ENCODE results near the gene PDGFB. TPM values are rescaled to one million over a fixed set of nuclear protein-coding genes. Genes with fewer than 3 reads are reported as not detected.

The PDGFB gene
- total and polyA plus RNA-seq, 2 experiments from 2014 or later, result 2.2 to 8.0 TPM

DNA sequence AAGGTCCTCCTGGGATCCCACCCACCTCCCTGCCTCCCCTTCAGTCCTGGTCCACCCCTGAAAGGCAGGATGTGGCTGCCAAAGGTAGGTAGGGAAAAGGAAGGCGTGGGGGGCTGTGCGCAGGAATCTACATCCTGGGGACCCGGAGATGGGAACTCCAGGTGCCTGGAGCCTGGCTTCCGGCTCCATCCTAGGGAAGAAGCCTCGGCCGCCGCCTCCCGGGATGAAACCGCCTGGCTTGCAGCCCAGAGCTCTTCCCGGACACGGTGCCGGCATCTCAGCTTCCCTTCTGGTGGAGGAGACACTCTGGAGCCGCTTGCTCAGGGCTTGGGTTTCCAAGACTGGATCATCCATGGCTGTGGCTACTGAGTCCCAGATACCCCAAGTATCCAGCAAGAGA is 33.3 kb upstream of the PDGFB start:
- H3K4me1 ChIP-seq (ENCODE audit: insufficient read depth), result peaks cover 24% of the 10 kb centered on the region; the same call in 1 of the 2 replicates
- ATAC-seq (no peak), DNase-seq (ENCODE audit: low spot score) (peak; percentile 38)
- H4K20me1 ChIP-seq (replicated peaks; ENCODE audit: insufficient read depth), result no peaks in the 10 kb centered on the region
- 0 out of 2 replicates have a peak overlapping the region, but pooled peaks have one; percentile 69 for H2AFZ ChIP-seq
- Mint-ChIP-seq H3K27me3 (ENCODE audit: insufficient read depth, low read depth, poor library complexity) (peaks cover 19% of the 10 kb centered on the region), H3K4me3 (no peak overlapping the region), H3K4me1 (peaks cover 26% of the 10 kb centered on the region), H3K27ac (no peak overlapping the region), H3K36me3 (ENCODE audit: low read depth) (peaks cover 6% of the 10 kb centered on the region; the same call in 1 of the 3 replicates), H3K9me3 (peaks cover 15% of the 10 kb centered on the region)
- H3K9me2 ChIP-seq (ENCODE audit: insufficient read depth), result no peaks in the 10 kb centered on the region
- H3F3A ChIP-seq (replicated peaks; ENCODE audit: low read depth), result no peaks in the 10 kb centered on the region
- H3K4me2 ChIP-seq, result no peak overlapping the region
- H3K27me3 ChIP-seq (ENCODE audit: insufficient read depth), result no peaks in the 10 kb centered on the region
- TF ChIP-seq, protein P1, sequence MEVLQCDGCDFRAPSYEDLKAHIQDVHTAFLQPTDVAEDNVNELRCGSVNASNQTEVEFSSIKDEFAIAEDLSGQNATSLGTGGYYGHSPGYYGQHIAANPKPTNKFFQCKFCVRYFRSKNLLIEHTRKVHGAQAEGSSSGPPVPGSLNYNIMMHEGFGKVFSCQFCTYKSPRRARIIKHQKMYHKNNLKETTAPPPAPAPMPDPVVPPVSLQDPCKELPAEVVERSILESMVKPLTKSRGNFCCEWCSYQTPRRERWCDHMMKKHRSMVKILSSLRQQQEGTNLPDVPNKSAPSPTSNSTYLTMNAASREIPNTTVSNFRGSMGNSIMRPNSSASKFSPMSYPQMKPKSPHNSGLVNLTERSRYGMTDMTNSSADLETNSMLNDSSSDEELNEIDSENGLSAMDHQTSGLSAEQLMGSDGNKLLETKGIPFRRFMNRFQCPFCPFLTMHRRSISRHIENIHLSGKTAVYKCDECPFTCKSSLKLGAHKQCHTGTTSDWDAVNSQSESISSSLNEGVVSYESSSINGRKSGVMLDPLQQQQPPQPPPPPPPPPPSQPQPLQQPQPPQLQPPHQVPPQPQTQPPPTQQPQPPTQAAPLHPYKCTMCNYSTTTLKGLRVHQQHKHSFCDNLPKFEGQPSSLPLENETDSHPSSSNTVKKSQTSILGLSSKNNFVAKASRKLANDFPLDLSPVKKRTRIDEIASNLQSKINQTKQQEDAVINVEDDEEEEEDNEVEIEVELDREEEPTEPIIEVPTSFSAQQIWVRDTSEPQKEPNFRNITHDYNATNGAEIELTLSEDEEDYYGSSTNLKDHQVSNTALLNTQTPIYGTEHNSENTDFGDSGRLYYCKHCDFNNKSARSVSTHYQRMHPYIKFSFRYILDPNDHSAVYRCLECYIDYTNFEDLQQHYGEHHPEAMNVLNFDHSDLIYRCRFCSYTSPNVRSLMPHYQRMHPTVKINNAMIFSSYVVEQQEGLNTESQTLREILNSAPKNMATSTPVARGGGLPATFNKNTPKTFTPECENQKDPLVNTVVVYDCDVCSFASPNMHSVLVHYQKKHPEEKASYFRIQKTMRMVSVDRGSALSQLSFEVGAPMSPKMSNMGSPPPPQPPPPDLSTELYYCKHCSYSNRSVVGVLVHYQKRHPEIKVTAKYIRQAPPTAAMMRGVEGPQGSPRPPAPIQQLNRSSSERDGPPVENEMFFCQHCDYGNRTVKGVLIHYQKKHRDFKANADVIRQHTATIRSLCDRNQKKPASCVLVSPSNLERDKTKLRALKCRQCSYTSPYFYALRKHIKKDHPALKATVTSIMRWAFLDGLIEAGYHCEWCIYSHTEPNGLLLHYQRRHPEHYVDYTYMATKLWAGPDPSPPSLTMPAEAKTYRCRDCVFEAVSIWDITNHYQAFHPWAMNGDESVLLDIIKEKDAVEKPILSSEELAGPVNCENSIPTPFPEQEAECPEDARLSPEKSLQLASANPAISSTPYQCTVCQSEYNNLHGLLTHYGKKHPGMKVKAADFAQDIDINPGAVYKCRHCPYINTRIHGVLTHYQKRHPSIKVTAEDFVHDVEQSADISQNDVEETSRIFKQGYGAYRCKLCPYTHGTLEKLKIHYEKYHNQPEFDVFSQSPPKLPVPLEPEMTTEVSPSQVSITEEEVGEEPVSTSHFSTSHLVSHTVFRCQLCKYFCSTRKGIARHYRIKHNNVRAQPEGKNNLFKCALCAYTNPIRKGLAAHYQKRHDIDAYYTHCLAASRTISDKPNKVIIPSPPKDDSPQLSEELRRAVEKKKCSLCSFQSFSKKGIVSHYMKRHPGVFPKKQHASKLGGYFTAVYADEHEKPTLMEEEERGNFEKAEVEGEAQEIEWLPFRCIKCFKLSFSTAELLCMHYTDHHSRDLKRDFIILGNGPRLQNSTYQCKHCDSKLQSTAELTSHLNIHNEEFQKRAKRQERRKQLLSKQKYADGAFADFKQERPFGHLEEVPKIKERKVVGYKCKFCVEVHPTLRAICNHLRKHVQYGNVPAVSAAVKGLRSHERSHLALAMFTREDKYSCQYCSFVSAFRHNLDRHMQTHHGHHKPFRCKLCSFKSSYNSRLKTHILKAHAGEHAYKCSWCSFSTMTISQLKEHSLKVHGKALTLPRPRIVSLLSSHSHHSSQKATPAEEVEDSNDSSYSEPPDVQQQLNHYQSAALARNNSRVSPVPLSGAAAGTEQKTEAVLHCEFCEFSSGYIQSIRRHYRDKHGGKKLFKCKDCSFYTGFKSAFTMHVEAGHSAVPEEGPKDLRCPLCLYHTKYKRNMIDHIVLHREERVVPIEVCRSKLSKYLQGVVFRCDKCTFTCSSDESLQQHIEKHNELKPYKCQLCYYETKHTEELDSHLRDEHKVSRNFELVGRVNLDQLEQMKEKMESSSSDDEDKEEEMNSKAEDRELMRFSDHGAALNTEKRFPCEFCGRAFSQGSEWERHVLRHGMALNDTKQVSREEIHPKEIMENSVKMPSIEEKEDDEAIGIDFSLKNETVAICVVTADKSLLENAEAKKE (CRISPR knock-in tag; IDR thresholded peaks at IDR 0.05), result no peak
- TF ChIP-seq, protein P2, sequence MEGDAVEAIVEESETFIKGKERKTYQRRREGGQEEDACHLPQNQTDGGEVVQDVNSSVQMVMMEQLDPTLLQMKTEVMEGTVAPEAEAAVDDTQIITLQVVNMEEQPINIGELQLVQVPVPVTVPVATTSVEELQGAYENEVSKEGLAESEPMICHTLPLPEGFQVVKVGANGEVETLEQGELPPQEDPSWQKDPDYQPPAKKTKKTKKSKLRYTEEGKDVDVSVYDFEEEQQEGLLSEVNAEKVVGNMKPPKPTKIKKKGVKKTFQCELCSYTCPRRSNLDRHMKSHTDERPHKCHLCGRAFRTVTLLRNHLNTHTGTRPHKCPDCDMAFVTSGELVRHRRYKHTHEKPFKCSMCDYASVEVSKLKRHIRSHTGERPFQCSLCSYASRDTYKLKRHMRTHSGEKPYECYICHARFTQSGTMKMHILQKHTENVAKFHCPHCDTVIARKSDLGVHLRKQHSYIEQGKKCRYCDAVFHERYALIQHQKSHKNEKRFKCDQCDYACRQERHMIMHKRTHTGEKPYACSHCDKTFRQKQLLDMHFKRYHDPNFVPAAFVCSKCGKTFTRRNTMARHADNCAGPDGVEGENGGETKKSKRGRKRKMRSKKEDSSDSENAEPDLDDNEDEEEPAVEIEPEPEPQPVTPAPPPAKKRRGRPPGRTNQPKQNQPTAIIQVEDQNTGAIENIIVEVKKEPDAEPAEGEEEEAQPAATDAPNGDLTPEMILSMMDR (conservative IDR thresholded peaks at IDR 0.05; ENCODE audit: low read depth in 2 of 2), result no peak
- TF ChIP-seq NANOG (IDR thresholded peaks at IDR 0.05; ENCODE audit: borderline replicate concordance) (no peak), ZNF114 (CRISPR knock-in tag; IDR thresholded peaks at IDR 0.05) (no peak), CREB1 (CRISPR knock-in tag; IDR thresholded peaks at IDR 0.05; ENCODE audit: low read depth) (no peak), EZH2phosphoT487 (IDR thresholded peaks at IDR 0.05; ENCODE audit: unreplicated experiment) (no peak), STAT1 (IDR thresholded peaks at IDR 0.05; ENCODE audit: unreplicated experiment) (no peak), EZH2 (IDR thresholded peaks at IDR 0.05; ENCODE audit: low read depth, unreplicated experiment) (no peak), ZNF331 (CRISPR knock-in tag; IDR thresholded peaks at IDR 0.05; ENCODE audit: low read depth) (no peak), POLR2AphosphoS5 (IDR thresholded peaks at IDR 0.05; ENCODE audit: low read depth) (no peak)
- TF ChIP-seq, protein P3, sequence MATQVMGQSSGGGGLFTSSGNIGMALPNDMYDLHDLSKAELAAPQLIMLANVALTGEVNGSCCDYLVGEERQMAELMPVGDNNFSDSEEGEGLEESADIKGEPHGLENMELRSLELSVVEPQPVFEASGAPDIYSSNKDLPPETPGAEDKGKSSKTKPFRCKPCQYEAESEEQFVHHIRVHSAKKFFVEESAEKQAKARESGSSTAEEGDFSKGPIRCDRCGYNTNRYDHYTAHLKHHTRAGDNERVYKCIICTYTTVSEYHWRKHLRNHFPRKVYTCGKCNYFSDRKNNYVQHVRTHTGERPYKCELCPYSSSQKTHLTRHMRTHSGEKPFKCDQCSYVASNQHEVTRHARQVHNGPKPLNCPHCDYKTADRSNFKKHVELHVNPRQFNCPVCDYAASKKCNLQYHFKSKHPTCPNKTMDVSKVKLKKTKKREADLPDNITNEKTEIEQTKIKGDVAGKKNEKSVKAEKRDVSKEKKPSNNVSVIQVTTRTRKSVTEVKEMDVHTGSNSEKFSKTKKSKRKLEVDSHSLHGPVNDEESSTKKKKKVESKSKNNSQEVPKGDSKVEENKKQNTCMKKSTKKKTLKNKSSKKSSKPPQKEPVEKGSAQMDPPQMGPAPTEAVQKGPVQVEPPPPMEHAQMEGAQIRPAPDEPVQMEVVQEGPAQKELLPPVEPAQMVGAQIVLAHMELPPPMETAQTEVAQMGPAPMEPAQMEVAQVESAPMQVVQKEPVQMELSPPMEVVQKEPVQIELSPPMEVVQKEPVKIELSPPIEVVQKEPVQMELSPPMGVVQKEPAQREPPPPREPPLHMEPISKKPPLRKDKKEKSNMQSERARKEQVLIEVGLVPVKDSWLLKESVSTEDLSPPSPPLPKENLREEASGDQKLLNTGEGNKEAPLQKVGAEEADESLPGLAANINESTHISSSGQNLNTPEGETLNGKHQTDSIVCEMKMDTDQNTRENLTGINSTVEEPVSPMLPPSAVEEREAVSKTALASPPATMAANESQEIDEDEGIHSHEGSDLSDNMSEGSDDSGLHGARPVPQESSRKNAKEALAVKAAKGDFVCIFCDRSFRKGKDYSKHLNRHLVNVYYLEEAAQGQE (IDR thresholded peaks at IDR 0.05; ENCODE audit: unreplicated experiment), result no peak
- TF ChIP-seq, protein P4, sequence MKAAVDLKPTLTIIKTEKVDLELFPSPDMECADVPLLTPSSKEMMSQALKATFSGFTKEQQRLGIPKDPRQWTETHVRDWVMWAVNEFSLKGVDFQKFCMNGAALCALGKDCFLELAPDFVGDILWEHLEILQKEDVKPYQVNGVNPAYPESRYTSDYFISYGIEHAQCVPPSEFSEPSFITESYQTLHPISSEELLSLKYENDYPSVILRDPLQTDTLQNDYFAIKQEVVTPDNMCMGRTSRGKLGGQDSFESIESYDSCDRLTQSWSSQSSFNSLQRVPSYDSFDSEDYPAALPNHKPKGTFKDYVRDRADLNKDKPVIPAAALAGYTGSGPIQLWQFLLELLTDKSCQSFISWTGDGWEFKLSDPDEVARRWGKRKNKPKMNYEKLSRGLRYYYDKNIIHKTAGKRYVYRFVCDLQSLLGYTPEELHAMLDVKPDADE (IDR thresholded peaks at IDR 0.05), result no peak
- H3K4me3 ChIP-seq, result no peak overlapping the region
- no peak overlapping the region for H3K27ac ChIP-seq (ENCODE audit: low read depth)
- H3K79me2 ChIP-seq (replicated peaks; ENCODE audit: insufficient read depth), result no peaks in the 10 kb centered on the region
- H3K36me3 ChIP-seq (ENCODE audit: insufficient read depth), result peaks cover 3% of the 10 kb centered on the region; the same call in 1 of the 2 replicates

All from GM23338 (cell line).